Karpas-422 (cell line): ENCODE measurements around the gene ZNF763. TPM values are rescaled to one million over a fixed set of nuclear protein-coding genes. Genes with fewer than 3 reads are reported as not detected.
"Not testable (repeated sequence)": the region's sequence is repeated elsewhere in the genome, so short reads cannot be mapped to it uniquely, and the experiment has no call there.

ENCODE experiments used
- DNase-seq: peaks from one replicate; pipeline ENCODE4 v3.0.0-alpha.2; 2015
- H2AFZ ChIP-seq: fragments of 200-600 bp; sonication (generic); 2 replicates; pipeline ENCODE4 v1.6.1; 2014; ENCODE audit warnings: antibody characterized with exemption, low read length, mixed read lengths
- H3K27ac ChIP-seq: fragments of 200-600 bp; sonication (generic); 2 replicates; pipeline ENCODE4 v1.5.1; 2014; ENCODE audit warnings: mild to moderate bottlenecking, low read length, moderate library complexity
- H3K27me3 ChIP-seq: fragments of 200-600 bp; sonication (generic); 2 replicates; pipeline ENCODE4 v1.6.1; 2014; ENCODE audit warnings: low read length, mixed read lengths
- H3K36me3 ChIP-seq: fragments of 200-600 bp; sonication (generic); 2 replicates; pipeline ENCODE4 v1.6.1; 2014; ENCODE audit warnings: low read length, mixed read lengths; ENCODE audit not compliant: insufficient read depth
- H3K4me1 ChIP-seq: fragments of 200-600 bp; sonication (generic); 2 replicates; pipeline ENCODE4 v1.6.1; 2014; ENCODE audit warnings: mild to moderate bottlenecking, low read length, mixed read lengths
- H3K4me2 ChIP-seq: fragments of 200-600 bp; sonication (generic); 2 replicates; pipeline ENCODE4 v1.6.1; 2014; ENCODE audit warnings: low read length, low read depth, mild to moderate bottlenecking; ENCODE audit not compliant: poor library complexity, severe bottlenecking
- H3K4me3 ChIP-seq: fragments of 200-600 bp; sonication (generic); 2 replicates; pipeline ENCODE4 v1.5.1; 2014; ENCODE audit warnings: mild to moderate bottlenecking, antibody characterized with exemption, low read length, mixed read lengths
- H3K79me2 ChIP-seq: fragments of 200-600 bp; sonication (generic); 2 replicates; pipeline ENCODE4 v1.6.1; 2014; ENCODE audit warnings: mild to moderate bottlenecking, low read length, mixed read lengths
- H3K9ac ChIP-seq: fragments of 200-600 bp; sonication (generic); 2 replicates; pipeline ENCODE4 v1.6.0; 2014; ENCODE audit warnings: low read length
- H3K9me2 ChIP-seq: fragments of 200-600 bp; sonication (generic), shearing (Covaris generic); replicated peaks from 2 replicates; pipeline ENCODE4 v1.6.0; 2014; ENCODE audit warnings: mild to moderate bottlenecking, low read length, moderate library complexity; ENCODE audit not compliant: insufficient read depth
- H3K9me3 ChIP-seq: fragments of 300-700, 200-600 bp; sonication (generic); 2 replicates; pipeline ENCODE4 v1.6.1; 2014; ENCODE audit warnings: low read length, mixed read lengths
- H4K20me1 ChIP-seq: fragments of 200-600 bp; sonication (generic); 2 replicates; pipeline ENCODE4 v1.6.1; 2014; ENCODE audit warnings: mild to moderate bottlenecking, antibody characterized with exemption, low read length, low read depth; ENCODE audit not compliant: insufficient read depth
- total RNA-seq: library from RNA; depleted of rRNA; stranded (reverse); fragments of >200 nt; shearing (Covaris generic); gene quantifications from 2 replicates; pipeline ENCODE4 v1.2.3, GENCODE V29; 2014; ENCODE audit warnings: low replicate concordance

ZNF763 gene
- total RNA-seq, 1 experiment from 2014 or later: 9.2 TPM

- no peak overlapping the region for H3K9ac ChIP-seq
- peaks cover 32% of the 10 kb centered on the region for H3K36me3 ChIP-seq
- H2AFZ ChIP-seq: no peak overlapping the region
- H4K20me1 ChIP-seq: no peaks in the 10 kb centered on the region
- H3K9me3 ChIP-seq: peaks cover 57% of the 10 kb centered on the region
- no peaks in the 10 kb centered on the region for H3K27me3 ChIP-seq
- DNase-seq: no peak
- H3K27ac ChIP-seq: no peak overlapping the region
- no peaks in the 10 kb centered on the region for H3K4me1 ChIP-seq
- no peak overlapping the region for H3K4me2 ChIP-seq
- no peaks in the 10 kb centered on the region for H3K79me2 ChIP-seq
- no peaks in the 10 kb centered on the region for H3K9me2 ChIP-seq
- no peak overlapping the region for H3K4me3 ChIP-seq
These were observed 13.8 kb downstream of the ZNF763 start for GRCh38 chr19:11978492-11979100.

- H3K4me3 ChIP-seq: no peak overlapping the region
- no peaks in the 10 kb centered on the region for H3K79me2 ChIP-seq
- no peaks in the 10 kb centered on the region for H4K20me1 ChIP-seq
These were observed 14.7 kb downstream of the ZNF763 start for GRCh38 chr19:11979527-11979926.

GRCh38 chr19:11982526-11982925 is 17.7 kb downstream of the ZNF763 start:
- H3K79me2 ChIP-seq: peaks cover under 1% of the 10 kb centered on the region; the same call in 1 of the 2 replicates
- H3K4me2 ChIP-seq: no peak overlapping the region
- no peaks in the 10 kb centered on the region for H3K4me1 ChIP-seq
- H3K36me3 ChIP-seq: peaks cover 25% of the 10 kb centered on the region
- no peaks in the 10 kb centered on the region for H3K9me2 ChIP-seq
- H3K9me3 ChIP-seq: peaks cover 37% of the 10 kb centered on the region
- no peaks in the 10 kb centered on the region for H3K27me3 ChIP-seq
- DNase-seq: no peak
- H3K27ac ChIP-seq: no peak overlapping the region
- H2AFZ ChIP-seq: no peak overlapping the region
- no peak overlapping the region for H3K9ac ChIP-seq
- H4K20me1 ChIP-seq: no peaks in the 10 kb centered on the region
- no peak overlapping the region for H3K4me3 ChIP-seq

More at GRCh38 chr19:11979527-11979926, 14.7 kb downstream of the ZNF763 start:
- H3K36me3 ChIP-seq: peaks cover 32% of the 10 kb centered on the region
- no peaks in the 10 kb centered on the region for H3K4me1 ChIP-seq
- no peak for DNase-seq
- H3K9me2 ChIP-seq: no peaks in the 10 kb centered on the region
- no peak overlapping the region for H2AFZ ChIP-seq
- H3K4me2 ChIP-seq: no peak overlapping the region
- H3K9ac ChIP-seq: no peak overlapping the region
- H3K27me3 ChIP-seq: no peaks in the 10 kb centered on the region
- H3K27ac ChIP-seq: no peak overlapping the region
- peaks cover 57% of the 10 kb centered on the region for H3K9me3 ChIP-seq

- no peaks in the 10 kb centered on the region for H4K20me1 ChIP-seq
- peaks cover 5% of the 10 kb centered on the region for H3K4me1 ChIP-seq
- peak; percentile 82 for DNase-seq
- peaks cover 24% of the 10 kb centered on the region for H3K79me2 ChIP-seq
- H3K9ac ChIP-seq: no peak overlapping the region
- no peak overlapping the region for H3K4me2 ChIP-seq
- H3K27me3 ChIP-seq: no peaks in the 10 kb centered on the region
- H3K36me3 ChIP-seq: peaks cover 9% of the 10 kb centered on the region
- no peaks in the 10 kb centered on the region for H3K9me2 ChIP-seq
- no peak overlapping the region for H3K4me3 ChIP-seq
- no peak overlapping the region for H3K27ac ChIP-seq
- no peak overlapping the region for H2AFZ ChIP-seq
- H3K9me3 ChIP-seq: peaks cover 26% of the 10 kb centered on the region
These were observed 20.1 kb downstream of the ZNF763 start for GRCh38 chr19:11984986-11985385.

GRCh38 chr19:11986754-11987153 is 21.9 kb downstream of the ZNF763 start:
- Histone ChIP-seq H4K20me1 (no peaks in the 10 kb centered on the region), H3K79me2 (peaks cover 42% of the 10 kb centered on the region), H3K27ac (no peak overlapping the region), H3K4me3 (no peak overlapping the region), H2AFZ (no peak overlapping the region), H3K4me1 (peaks cover 5% of the 10 kb centered on the region), H3K9me2 (no peaks in the 10 kb centered on the region), H3K36me3 (peaks cover 25% of the 10 kb centered on the region), H3K9me3 (peaks cover 18% of the 10 kb centered on the region), H3K27me3 (no peaks in the 10 kb centered on the region), H3K9ac (no peak overlapping the region), H3K4me2 (no peak overlapping the region)
- DNase-seq: no peak

- H3K9me3 ChIP-seq: peaks cover 11% of the 10 kb centered on the region; the same call in 1 of the 2 replicates
- no peaks in the 10 kb centered on the region for H3K9me2 ChIP-seq
- H3K4me1 ChIP-seq: peaks cover 5% of the 10 kb centered on the region
- peaks cover 32% of the 10 kb centered on the region for H3K36me3 ChIP-seq
- H3K4me3 ChIP-seq: peak overlapping the region; percentile 82
- H3K9ac ChIP-seq: peak overlapping the region; percentile 86
- H3K79me2 ChIP-seq: peaks cover 51% of the 10 kb centered on the region
- H3K4me2 ChIP-seq: peak overlapping the region; percentile 90
- H3K27me3 ChIP-seq: no peaks in the 10 kb centered on the region
- no peaks in the 10 kb centered on the region for H4K20me1 ChIP-seq
- peak; percentile 97 for DNase-seq
- peak overlapping the region; percentile 55; the same call in 1 of the 2 replicates for H2AFZ ChIP-seq
- H3K27ac ChIP-seq: peak overlapping the region; percentile 69
These were observed 22.8 kb downstream of the ZNF763 start for GRCh38 chr19:11987405-11988281.

- Histone ChIP-seq H3K9ac (no peak overlapping the region; the same call in 1 of the 2 replicates), H3K4me1 (peaks cover 5% of the 10 kb centered on the region), H3K9me3 (peaks cover 11% of the 10 kb centered on the region; the same call in 1 of the 2 replicates), H3K4me3 (peak overlapping the region; percentile 82), H3K36me3 (peaks cover 41% of the 10 kb centered on the region), H3K27ac (no peak overlapping the region), H3K4me2 (peak overlapping the region; percentile 90), H4K20me1 (no peaks in the 10 kb centered on the region), H3K9me2 (no peaks in the 10 kb centered on the region), H2AFZ (no peak overlapping the region), H3K27me3 (no peaks in the 10 kb centered on the region), H3K79me2 (peaks cover 65% of the 10 kb centered on the region)
- DNase-seq: no peak
These were observed 24.2 kb downstream of the ZNF763 start for GRCh38 chr19:11989112-11989456.

GRCh38 chr19:11991921-11992320 is 27.1 kb downstream of the ZNF763 start:
- H3K27ac ChIP-seq, H3K4me1 ChIP-seq, H3K9ac ChIP-seq, H2AFZ ChIP-seq, H3K4me3 ChIP-seq, H3K27me3 ChIP-seq, H3K4me2 ChIP-seq, H4K20me1 ChIP-seq, H3K9me2 ChIP-seq, DNase-seq: not testable (repeated sequence)
- Histone ChIP-seq H3K36me3 (peaks cover 55% of the 10 kb centered on the region), H3K9me3 (peaks cover 17% of the 10 kb centered on the region), H3K79me2 (peaks cover 89% of the 10 kb centered on the region)
